ENCODE results near the gene PAPSS1. TPM values are rescaled to one million over a fixed set of nuclear protein-coding genes. Genes with fewer than 3 reads are reported as not detected.
A peak's percentile ranks its signal among the peaks of the same experiment; 100 is the strongest.

Gene PAPSS1
- total and polyA plus RNA-seq, 2 donors (not counting 3 experiments of a cell fraction or from before 2014, with no cell fraction given) = 69.6 to 77.2 TPM

GRCh38 chr4:107740950-107741701, 21.1 kb upstream of the PAPSS1 start:
- Histone ChIP-seq H3K4me1 (ENCODE audit: control insufficient read depth, extremely low read depth, insufficient read depth, low read length) (peaks cover 6% of the 10 kb centered on the region), H3K27ac (ENCODE audit: insufficient read depth, low read depth, low read length) (no peak overlapping the region), H3K79me2 (ENCODE audit: control insufficient read depth, insufficient read depth, low read length) (no peaks in the 10 kb centered on the region), H3K9ac (replicated peaks; ENCODE audit: extremely low read depth, insufficient read depth, low read length) (no peak overlapping the region), H2AFZ (ENCODE audit: low read depth, low read length) (peak overlapping the region; percentile 52), H3K27me3 (ENCODE audit: control insufficient read depth in 2 of 2, insufficient read depth in 2 of 2, low read length in 2 of 2) (no peaks in the 10 kb centered on the region), H4K20me1 (replicated peaks; ENCODE audit: control insufficient read depth, extremely low read depth, insufficient read depth, low read length) (no peaks in the 10 kb centered on the region), H3K9me3 (replicated peaks; ENCODE audit: control insufficient read depth, insufficient read depth, low read length) (no peaks in the 10 kb centered on the region), H3K9me1 (replicated peaks; ENCODE audit: control insufficient read depth, extremely low read depth, insufficient read depth, low read length) (no peaks in the 10 kb centered on the region), H3K36me3 (ENCODE audit: control insufficient read depth in 2 of 2, extremely low read depth in 1 of 2, insufficient read depth in 2 of 2, low read length in 2 of 2) (no peaks in the 10 kb centered on the region), H3K4me3 (replicated peaks in 1 of 3; ENCODE audit: insufficient read depth in 1 of 3, low read depth in 1 of 3, low read length in 3 of 3) (no peak overlapping the region), H3K4me2 (ENCODE audit: insufficient read depth, low read length) (peak overlapping the region; percentile 0)
- ChIA-PET CTCF (no interaction called here), POLR2A (no interaction called here)
- peak; percentile 56 for FAIRE-seq
- BruUV-seq (replicated peaks) = no TSS peak
- intact Hi-C loops (cut with micrococcal nuclease) = no loop called here
- TF ChIP-seq POLR2AphosphoS5 (IDR thresholded peaks at IDR 0.05; ENCODE audit: insufficient read depth, low read depth, low read length) (no peak), EZH2 (IDR thresholded peaks at IDR 0.05; ENCODE audit: borderline replicate concordance, low read depth, low read length, severe bottlenecking) (no peak), GATA2 (IDR thresholded peaks at IDR 0.05; ENCODE audit: insufficient read depth, insufficient read length, low read depth, low read length) (no peak), CTCF (IDR thresholded peaks at IDR 0.05; ENCODE audit: extremely low read depth in 1 of 2, insufficient read depth in 1 of 2, low read depth in 1 of 2, low read length in 2 of 2) (no peak), FOS (IDR thresholded peaks at IDR 0.05; ENCODE audit: borderline replicate concordance, insufficient read depth, low read length) (no peak), JUN (IDR thresholded peaks at IDR 0.05; ENCODE audit: borderline replicate concordance, insufficient read depth, insufficient read length, low read depth) (no peak), POLR2A (IDR thresholded peaks at IDR 0.05; ENCODE audit: low read depth, low read length) (no peak), MAX (IDR thresholded peaks at IDR 0.05; ENCODE audit: insufficient read depth, insufficient read length) (no peak), MYC (IDR thresholded peaks at IDR 0.05; ENCODE audit: low read depth, low read length) (no peak)
- dilution Hi-C loops (cut with MboI; ENCODE audit: extremely low pct_ligation_motif_present, low sequenced_read_pairs) = no loop called here
- DNase-seq (ENCODE audit: low read depth, low spot score) = peak; percentile 81
